Skeletal muscle tissue (tissue), 4 donors: ENCODE results near the gene GAA. TPM values are rescaled to one million over a fixed set of nuclear protein-coding genes. Genes with fewer than 3 reads are reported as not detected.

ENCODE experiments used
- H3K27ac ChIP-seq: one replicate; pipeline ENCODE4 v1.7.0; 2013; ENCODE audit warnings: mild to moderate bottlenecking, low read depth, low read length, inconsistent platforms
- H3K27me3 ChIP-seq, 3 donors: one replicate each; pipeline ENCODE4 v1.7.0; 2013; ENCODE audit warnings: low read length in 3 of 3; ENCODE audit not compliant: control insufficient read depth in 3 of 3, insufficient read depth in 3 of 3
- H3K36me3 ChIP-seq, 3 donors: one replicate each; pipeline ENCODE4 v1.7.0; 2013; ENCODE audit warnings: low read length in 3 of 3; ENCODE audit not compliant: control insufficient read depth in 3 of 3, insufficient read depth in 3 of 3
- H3K4me1 ChIP-seq, 3 donors: one replicate each; pipeline ENCODE4 v1.7.0; 2013; ENCODE audit warnings: low read length in 3 of 3, mild to moderate bottlenecking in 3 of 3; ENCODE audit not compliant: control insufficient read depth in 3 of 3, insufficient read depth in 3 of 3
- H3K4me3 ChIP-seq, 3 donors: one replicate each; pipeline ENCODE4 v1.7.0; 2013; ENCODE audit warnings: low read length in 3 of 3
- H3K9ac ChIP-seq, 3 donors: one replicate each; pipeline ENCODE4 v1.7.0; 2013; ENCODE audit warnings: low read length in 3 of 3, mild to moderate bottlenecking in 3 of 3, moderate library complexity in 2 of 3, low read depth in 1 of 3
- H3K9me3 ChIP-seq, 3 donors: one replicate each; pipeline ENCODE4 v1.7.0; 2013; ENCODE audit warnings: low read length in 3 of 3; ENCODE audit not compliant: control insufficient read depth in 3 of 3
- total RNA-seq: library from RNA; depleted of rRNA; stranded (reverse); fragments of >200 nt; gene quantifications from one replicate; pipeline ENCODE4 v1.2.3, GENCODE V29; 2014
- donor health status: Osteomylitis.

GAA gene
- total RNA-seq, 1 donor from 2014 or later, result 14.1 TPM

- no peaks in the 10 kb centered on the region for H3K4me1 ChIP-seq
- H3K27me3 ChIP-seq, result peaks cover 0 to 6% (median 6%) of the 10 kb centered on the region in 3 donors
- no peak overlapping the region for H3K27ac ChIP-seq
- no peak overlapping the region for H3K9ac ChIP-seq
- H3K4me3 ChIP-seq, result no peak overlapping the region
- H3K36me3 ChIP-seq, result peaks cover 7 to 12% (median 8%) of the 10 kb centered on the region in 3 donors
- H3K9me3 ChIP-seq, result no peaks in the 10 kb centered on the region
Measured at GRCh38 chr17:80122926-80123505, 21.6 kb downstream of the GAA start.

DNA sequence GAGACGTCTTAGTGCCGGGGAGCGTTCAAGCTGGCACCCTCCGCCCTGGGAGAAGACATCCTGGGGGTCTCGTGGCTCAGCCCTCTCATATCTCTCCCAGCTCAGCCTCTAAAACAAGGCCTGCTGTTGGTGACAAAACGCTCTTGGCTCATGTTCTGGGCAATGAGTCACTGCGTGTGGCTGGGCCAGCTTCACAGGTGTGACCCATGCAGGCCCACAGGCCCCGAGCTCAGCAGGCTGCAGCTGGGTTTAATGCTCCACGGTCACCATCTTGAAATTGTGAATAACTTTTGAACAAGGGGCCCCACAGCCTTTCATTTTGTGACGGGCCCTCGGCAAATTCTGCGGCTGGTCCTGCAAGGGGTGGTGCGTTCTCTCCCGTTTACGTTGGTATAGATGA is 22.4 kb downstream of the GAA start:
- Histone ChIP-seq H3K36me3 (peaks cover 3 to 6% (median 5%) of the 10 kb centered on the region in 3 donors), H3K4me3 (no peak overlapping the region), H3K9ac (no peak overlapping the region), H3K27me3 (peaks cover 0 to 6% (median 6%) of the 10 kb centered on the region in 3 donors), H3K9me3 (no peaks in the 10 kb centered on the region), H3K4me1 (no peaks in the 10 kb centered on the region), H3K27ac (no peak overlapping the region)

GRCh38 chr17:80124351-80124981 is 23.1 kb downstream of the GAA start:
- no peaks in the 10 kb centered on the region for H3K36me3 ChIP-seq
- H3K9ac ChIP-seq, result no peak overlapping the region
- H3K9me3 ChIP-seq, result no peaks in the 10 kb centered on the region
- H3K27me3 ChIP-seq, result peaks cover 0 to 6% (median 6%) of the 10 kb centered on the region in 3 donors
- H3K27ac ChIP-seq, result no peak overlapping the region
- no peak overlapping the region for H3K4me3 ChIP-seq
- no peaks in the 10 kb centered on the region for H3K4me1 ChIP-seq

GRCh38 chr17:80125656-80126448 is 24.5 kb downstream of the GAA start:
- H3K9ac ChIP-seq, result no peak overlapping the region
- H3K4me1 ChIP-seq, result no peaks in the 10 kb centered on the region
- peaks cover 0 to 6% (median 6%) of the 10 kb centered on the region in 3 donors for H3K27me3 ChIP-seq
- H3K4me3 ChIP-seq, result no peak overlapping the region
- no peak overlapping the region for H3K27ac ChIP-seq
- H3K9me3 ChIP-seq, result no peaks in the 10 kb centered on the region
- H3K36me3 ChIP-seq, result no peaks in the 10 kb centered on the region

- Histone ChIP-seq H3K27ac (no peak overlapping the region), H3K27me3 (peaks cover 0 to 6% (median 6%) of the 10 kb centered on the region in 3 donors), H3K9me3 (no peaks in the 10 kb centered on the region), H3K4me3 (no peak overlapping the region), H3K36me3 (no peaks in the 10 kb centered on the region), H3K4me1 (no peaks in the 10 kb centered on the region), H3K9ac (no peak overlapping the region)
Measured at GRCh38 chr17:80126449-80126715, 25.0 kb downstream of the GAA start.

DNA sequence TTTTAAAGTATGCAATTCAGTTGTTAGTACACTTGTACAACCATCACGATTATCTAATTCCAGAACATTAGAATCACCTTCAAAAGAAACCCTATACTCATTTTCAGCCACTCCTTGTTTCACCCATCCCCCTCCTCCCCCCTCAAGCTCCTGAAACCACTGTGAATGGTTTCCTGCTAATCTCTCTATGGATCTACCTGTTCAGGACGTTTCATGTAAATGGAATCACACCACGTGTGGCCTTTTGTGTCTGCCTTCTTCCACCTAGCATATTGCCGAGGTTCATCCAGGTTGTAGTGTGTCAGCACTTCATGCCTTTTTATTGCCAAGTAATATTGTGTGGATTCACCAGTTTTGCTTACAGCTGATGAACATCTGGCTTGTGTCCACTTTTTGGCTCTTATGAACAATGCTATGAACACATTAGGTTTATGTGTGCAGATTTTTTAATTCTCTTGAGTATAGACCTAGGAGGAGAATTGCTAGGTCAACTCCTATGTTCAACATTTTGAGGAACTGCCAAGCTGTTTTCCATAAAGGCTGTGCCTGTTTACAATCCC is 27.7 kb downstream of the GAA start:
- H3K4me1 ChIP-seq, result no peaks in the 10 kb centered on the region
- H3K27me3 ChIP-seq, result peaks cover 0 to 6% (median 6%) of the 10 kb centered on the region in 3 donors
- no peak overlapping the region for H3K9ac ChIP-seq
- peaks cover 9 to 12% (median 12%) of the 10 kb centered on the region in 3 donors for H3K36me3 ChIP-seq
- H3K27ac ChIP-seq, result no peak overlapping the region
- no peaks in the 10 kb centered on the region for H3K9me3 ChIP-seq
- H3K4me3 ChIP-seq, result no peak overlapping the region

- Histone ChIP-seq H3K9me3 (no peaks in the 10 kb centered on the region), H3K27me3 (no peaks in the 10 kb centered on the region), H3K9ac (no peak overlapping the region), H3K36me3 (peaks cover 20 to 27% (median 25%) of the 10 kb centered on the region in 3 donors), H3K4me1 (no peaks in the 10 kb centered on the region), H3K4me3 (no peak overlapping the region), H3K27ac (no peak overlapping the region)
Measured at GRCh38 chr17:80130992-80131391, 29.6 kb downstream of the GAA start.

- peaks cover 39 to 47% (median 45%) of the 10 kb centered on the region in 3 donors for H3K36me3 ChIP-seq
- no peak overlapping the region for H3K27ac ChIP-seq
- no peaks in the 10 kb centered on the region for H3K9me3 ChIP-seq
- no peak overlapping the region for H3K9ac ChIP-seq
- H3K4me1 ChIP-seq, result no peaks in the 10 kb centered on the region
- no peak overlapping the region for H3K4me3 ChIP-seq
- no peaks in the 10 kb centered on the region for H3K27me3 ChIP-seq
Measured at GRCh38 chr17:80132906-80133625, 31.7 kb downstream of the GAA start.

GRCh38 chr17:80133626-80133970 is 32.2 kb downstream of the GAA start:
- Histone ChIP-seq H3K4me1 (no peaks in the 10 kb centered on the region), H3K9ac (no peak overlapping the region), H3K4me3 (no peak overlapping the region), H3K36me3 (peaks cover 44 to 52% (median 50%) of the 10 kb centered on the region in 3 donors), H3K27ac (no peak overlapping the region), H3K27me3 (no peaks in the 10 kb centered on the region), H3K9me3 (no peaks in the 10 kb centered on the region)
